RWPE1 (cell line): ENCODE data around the gene GRK4.

Experiments
- CTCF ChIA-PET: fragments of 350-600 bp; sonication (Branson Sonifier 250); formaldehyde crosslinking; extraction: SDS; loops from one replicate; lab custom pipeline; 2021; lab: Yijun Ruan, JAX
- POLR2A ChIA-PET: fragments of 400-600 bp; formaldehyde crosslinking; extraction: SDS; loops from one replicate; lab custom pipeline; 2020; ENCODE audit warnings: antibody characterized with exemption; ENCODE audit not compliant: low non-redundant PET; lab: Yijun Ruan, JAX
- DNase-seq: peaks from one replicate; pipeline ENCODE4 v3.0.0; 2012; ENCODE audit warnings: low spot score
- H3K27ac ChIP-seq: fragments of 450-650 bp; 2 replicates; pipeline ENCODE4 v1.5.1; 2017
- CTCF ChIP-seq: fragments of 450-650 bp; conservative IDR thresholded peaks from 2 replicates; pipeline ENCODE4 v1.5.1; 2017; ENCODE audit warnings: low read depth, mild to moderate bottlenecking

Gene GRK4

GRCh38 chr4:3083732-3084131 lies 120.4 kb downstream of the GRK4 start:
- ChIA-PET CTCF (no interaction called here), POLR2A (no interaction called here)
- no peak for DNase-seq
- no peak overlapping the region for H3K27ac ChIP-seq
- no peak for TF ChIP-seq CTCF

GRCh38 chr4:3085948-3086670 lies 122.7 kb downstream of the GRK4 start:
- TF ChIP-seq CTCF = no peak
- H3K27ac ChIP-seq = no peak overlapping the region
- CTCF ChIA-PET = no interaction called here
- no peak for DNase-seq
- POLR2A ChIA-PET = no interaction called here

GRCh38 chr4:3087115-3087797 lies 123.9 kb downstream of the GRK4 start:
- no peak for TF ChIP-seq CTCF
- H3K27ac ChIP-seq = no peak overlapping the region
- DNase-seq = no peak
- ChIA-PET CTCF (no interaction called here), POLR2A (no interaction called here)
